ENCODE data around the gene UROS. TPM values are rescaled to one million over a fixed set of nuclear protein-coding genes. Genes with fewer than 3 reads are reported as not detected.

UROS gene
- polyA plus RNA-seq, 10 donors = 43.6 to 61.3 (median 55.9) TPM

DNA sequence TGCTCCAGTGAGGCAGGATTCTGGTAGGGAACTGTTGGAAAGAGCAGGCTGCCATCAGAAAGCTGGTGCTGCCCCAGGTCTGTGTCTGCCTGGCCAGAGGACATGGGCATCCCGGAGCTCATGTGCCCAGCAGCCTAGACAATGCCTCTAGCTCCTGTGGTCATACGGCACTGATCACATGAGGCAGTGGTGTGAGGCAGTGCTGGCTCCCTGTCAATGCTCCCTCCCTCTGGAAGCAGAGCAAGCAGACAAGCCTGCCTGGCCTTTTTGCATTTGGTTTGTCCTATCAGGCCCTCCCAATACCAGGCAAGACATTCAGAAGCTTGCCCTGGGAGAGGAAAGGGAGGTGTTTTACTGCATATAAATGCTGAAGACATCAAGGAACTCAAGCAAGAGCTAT lies 27.9 kb downstream of the UROS start:
- no peak for DNase-seq

GRCh38 chr10:125792342-125793300 lies 30.4 kb downstream of the UROS start:
- no peak for DNase-seq

GRCh38 chr10:125788156-125789034 lies 34.7 kb downstream of the UROS start:
- no peak for DNase-seq

- no peak for DNase-seq
Observed at GRCh38 chr10:125785791-125786190, 37.3 kb downstream of the UROS start.

DNA sequence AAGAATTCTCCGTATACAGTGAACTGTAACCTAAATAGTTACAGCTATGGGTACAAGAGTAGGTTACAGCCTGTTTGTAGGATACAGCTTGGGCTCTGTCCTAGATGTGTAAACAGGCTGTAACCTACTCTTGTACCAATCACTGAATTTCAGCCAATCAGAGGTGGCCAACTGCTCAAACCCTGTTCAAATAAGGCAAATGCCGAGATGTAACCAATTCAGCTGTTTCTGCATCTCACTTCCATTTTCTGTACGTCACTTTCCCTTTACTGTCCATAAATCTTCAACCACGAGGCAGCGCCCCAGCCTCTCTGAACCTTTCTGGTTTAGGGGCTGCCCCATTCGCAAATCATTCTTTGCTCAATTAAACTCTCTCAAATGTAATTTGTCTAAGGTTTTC lies 39.1 kb downstream of the UROS start:
- DNase-seq = no peak

GRCh38 chr10:125783408-125783807 lies 39.6 kb downstream of the UROS start:
- DNase-seq = no peak

GRCh38 chr10:125782616-125783015 lies 40.4 kb downstream of the UROS start:
- DNase-seq = peak in 1 of 3 donors; percentile 40

- no peak for DNase-seq
Observed at GRCh38 chr10:125782054-125782453, 41.0 kb downstream of the UROS start.

GRCh38 chr10:125781374-125781773 lies 41.7 kb downstream of the UROS start:
- no peak for DNase-seq

GRCh38 chr10:125779403-125780327 lies 43.4 kb downstream of the UROS start:
- no peak for DNase-seq

DNA sequence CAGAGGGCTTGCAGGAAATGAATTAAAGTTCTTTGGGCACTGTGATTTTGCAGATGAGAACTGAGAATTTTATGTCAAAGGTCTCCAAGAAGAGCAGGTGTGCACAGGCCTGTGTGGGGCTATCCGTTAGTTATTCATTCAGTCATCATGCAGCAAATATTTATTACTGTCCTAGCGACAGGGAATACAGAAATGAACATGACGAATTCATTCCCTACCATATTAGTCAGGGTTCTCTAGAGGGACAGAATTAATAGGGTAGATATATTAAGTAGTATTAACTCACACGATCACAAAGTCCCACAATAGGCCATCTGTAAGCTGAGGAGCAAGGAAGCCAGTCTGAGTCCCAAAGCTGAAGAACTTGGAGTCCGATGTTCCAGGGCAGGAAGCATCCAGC lies 44.5 kb downstream of the UROS start:
- no peak for DNase-seq

DNA sequence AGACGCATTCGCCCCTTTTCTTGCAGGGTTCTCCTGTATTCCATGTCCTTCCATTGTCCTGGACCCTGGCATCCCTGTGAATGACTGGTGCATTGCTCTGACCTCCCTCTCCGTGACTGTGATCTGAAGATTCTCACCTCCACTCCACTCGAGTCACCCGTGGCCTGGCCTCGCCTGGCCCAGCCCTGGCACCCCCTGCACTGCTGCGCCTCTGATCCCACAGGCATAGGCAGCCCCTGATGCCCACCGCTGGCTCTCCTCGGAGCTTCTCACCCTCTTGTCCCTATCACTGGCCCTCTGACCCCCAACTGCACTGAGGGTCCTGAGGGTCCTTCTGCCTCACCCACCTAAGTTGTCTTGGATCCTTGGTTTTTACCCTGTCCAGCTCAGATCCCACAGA lies 45.3 kb downstream of the UROS start:
- DNase-seq = no peak

DNA sequence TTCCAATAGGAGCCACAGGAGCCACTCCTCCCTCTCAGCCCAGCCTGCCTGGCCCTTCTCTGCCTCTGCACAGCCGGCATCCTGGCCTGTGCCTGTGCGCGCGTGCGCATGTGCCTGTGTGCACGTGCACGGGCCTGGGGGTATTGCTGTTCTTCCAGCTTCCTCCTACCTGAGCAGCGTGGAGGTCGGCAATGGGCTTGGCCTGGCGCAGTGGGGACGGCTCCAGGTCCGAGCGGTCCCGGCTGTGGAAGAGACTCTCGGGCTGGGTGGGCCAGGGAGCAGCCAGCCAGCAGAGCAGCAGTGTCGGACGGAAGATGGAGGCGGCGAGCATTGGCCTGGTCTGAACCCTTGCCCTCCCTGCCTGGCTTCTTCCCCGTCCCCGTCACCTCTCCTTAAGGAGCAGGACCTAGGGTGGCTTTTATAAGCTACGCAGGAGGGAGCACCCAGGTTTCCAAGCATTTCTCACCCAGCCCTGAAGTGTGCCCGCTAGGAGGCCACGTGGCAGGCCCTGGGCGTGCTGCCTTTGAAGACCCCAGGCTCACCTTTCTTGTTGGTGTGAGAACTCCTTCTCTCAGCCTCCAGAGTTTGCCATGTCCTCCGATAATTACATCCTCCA lies 47.5 kb downstream of the UROS start, which contains the start of gene MMP21:
TSS of gene MMP21 (minus strand) at position 331 of the 616 bp plus-strand sequence. CDS start at position 331, 0 bp downstream.
- DNase-seq = no peak

GRCh38 chr10:125774581-125775191 lies 48.4 kb downstream of the UROS start:
- no peak for DNase-seq

DNA sequence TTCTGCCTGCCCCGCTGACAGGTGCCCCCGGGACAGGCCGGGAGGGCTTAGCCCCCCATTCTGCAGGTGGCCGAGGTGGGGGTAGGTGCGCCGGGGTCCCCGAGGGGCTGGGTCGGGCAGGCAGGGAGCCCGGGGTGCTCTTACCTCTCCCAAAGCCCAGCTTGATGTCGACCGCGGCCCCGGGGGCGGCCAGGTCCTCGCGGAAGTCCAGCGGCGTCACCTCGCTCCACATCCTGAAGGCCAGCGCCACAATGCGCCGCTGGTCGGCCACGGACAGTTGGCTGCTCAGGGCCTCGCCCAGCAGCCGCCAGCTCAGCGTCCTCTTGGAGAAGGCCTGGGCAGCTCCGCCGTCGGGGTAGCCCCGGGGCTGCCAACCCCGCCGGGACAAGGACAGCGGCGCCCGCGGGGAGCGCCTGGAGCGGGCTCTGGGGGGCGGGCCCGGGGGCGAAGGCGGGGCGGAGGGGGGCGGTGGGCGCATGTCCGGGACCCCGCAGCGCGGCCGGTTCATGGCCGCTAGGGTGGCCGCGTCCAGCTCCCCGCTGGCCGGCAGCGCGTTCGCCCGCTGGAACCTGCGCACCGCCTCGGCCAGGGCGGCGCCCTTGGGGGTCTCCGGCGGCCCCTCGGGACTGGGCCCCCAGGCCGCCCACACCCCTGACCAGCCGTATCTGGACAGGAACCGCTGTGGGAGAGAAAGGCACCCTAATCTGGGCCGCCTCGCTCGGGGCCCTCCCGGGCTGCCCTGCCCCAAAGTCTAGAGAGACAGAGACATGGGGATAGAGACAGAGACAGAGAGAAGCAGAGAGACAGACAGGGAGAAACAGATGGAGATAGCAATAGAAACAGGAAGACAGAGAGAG lies 49.1 kb downstream of the UROS start:
- DNase-seq = no peak

- DNase-seq = no peak
Observed at GRCh38 chr10:125772864-125773180, 50.2 kb downstream of the UROS start.

- DNase-seq = no peak
Observed at GRCh38 chr10:125772112-125772863, 50.8 kb downstream of the UROS start.

- no peak for DNase-seq
Observed at GRCh38 chr10:125770844-125771243, 52.2 kb downstream of the UROS start.

DNA sequence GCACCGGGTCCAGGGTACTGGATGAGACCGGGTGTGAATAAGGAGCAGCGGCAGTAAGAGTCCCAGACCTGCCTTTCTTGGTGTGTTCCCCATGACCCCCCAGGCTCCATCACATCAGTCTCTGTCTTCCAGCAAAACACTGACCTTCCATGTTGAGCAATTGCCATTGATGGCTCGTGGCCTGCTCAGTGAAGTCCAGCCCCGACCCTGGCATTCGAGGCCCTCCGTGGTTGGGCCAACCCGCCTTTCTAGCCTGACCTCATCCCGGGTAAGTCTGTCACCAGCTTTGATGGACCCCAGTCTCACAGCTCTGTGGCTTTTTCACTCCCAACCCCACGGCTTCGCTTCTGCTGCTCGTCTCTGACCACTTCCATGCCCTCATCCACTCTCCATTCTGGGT lies 53.9 kb downstream of the UROS start:
- DNase-seq = no peak
